PC-3 (cell line): ENCODE data around the gene SEMA5A. TPM values are rescaled to one million over a fixed set of nuclear protein-coding genes. Genes with fewer than 3 reads are reported as not detected.

Experiments used
- ATAC-seq: fragments of 200-7000 bp; cut with Tn5 transposase; 2 replicates; pipeline ENCODE4 v1.9.1; 2020; ENCODE audit warnings: mild to moderate bottlenecking, moderate library complexity
- BruUV-seq: library from RNA; stranded (reverse); fragments of 400-500 nt; replicated peaks from 2 replicates; lab custom pipeline; 2021; lab: Mats Ljungman, UMichigan
- CTCF ChIA-PET: fragments of 300-600 bp; sonication (Branson Sonifier 250); formaldehyde crosslinking; loops from one replicate; lab custom pipeline; 2022; ENCODE audit warnings: antibody characterized with exemption; lab: Charles Lee
- POLR2A ChIA-PET: fragments of 300-600 bp; sonication (Branson Sonifier 250); formaldehyde crosslinking; loops from one replicate; lab custom pipeline; 2022; ENCODE audit warnings: antibody characterized with exemption; ENCODE audit not compliant: unreplicated experiment; lab: Charles Lee
- DNase-seq: peaks from one replicate; pipeline ENCODE4 v3.0.0-alpha.2; 2015
- H2AFZ ChIP-seq: fragments of 300-600 bp; sonication (generic); 2 replicates; pipeline ENCODE4 v1.6.0; 2016; ENCODE audit warnings: antibody characterized with exemption, low read length
- H3F3A ChIP-seq: fragments of 300-600 bp; sonication (generic); one replicate; pipeline ENCODE4 v1.6.0; 2017; ENCODE audit warnings: antibody characterized with exemption, low read length, control low read depth, mild to moderate bottlenecking; ENCODE audit not compliant: unreplicated experiment
- H3K27ac ChIP-seq: fragments of 300-600 bp; sonication (generic); 2 replicates; pipeline ENCODE4 v1.5.1; 2016; ENCODE audit warnings: mild to moderate bottlenecking, low read length
- H3K27me3 ChIP-seq: fragments of 300-600 bp; sonication (generic); 2 replicates; pipeline ENCODE4 v1.6.1; 2016; ENCODE audit warnings: low read length, mixed read lengths
- H3K36me3 ChIP-seq: fragments of 300-600 bp; sonication (generic); 2 replicates; pipeline ENCODE4 v1.6.1; 2016; ENCODE audit warnings: low read depth, mixed run types, low read length, mixed read lengths
- H3K4me1 ChIP-seq: fragments of 300-600 bp; sonication (generic); 2 replicates; pipeline ENCODE4 v1.5.1; 2016; ENCODE audit warnings: low read length; ENCODE audit not compliant: insufficient read depth
- H3K4me2 ChIP-seq: fragments of 300-600 bp; sonication (generic); 2 replicates; pipeline ENCODE4 v1.6.0; 2016; ENCODE audit warnings: low read length
- H3K4me3 ChIP-seq: fragments of 300-600 bp; sonication (generic); 2 replicates; pipeline ENCODE4 v1.5.1; 2016; ENCODE audit warnings: mild to moderate bottlenecking, low read length, mixed read lengths
- H3K79me2 ChIP-seq: fragments of 300-600 bp; sonication (generic); 2 replicates; pipeline ENCODE4 v1.6.1; 2017; ENCODE audit warnings: low read length, mixed read lengths
- H3K9ac ChIP-seq: fragments of 300-600 bp; sonication (generic); 2 replicates; pipeline ENCODE4 v1.6.0; 2016; ENCODE audit warnings: mild to moderate bottlenecking, low read length
- H3K9me2 ChIP-seq: fragments of 300-600 bp; sonication (generic); replicated peaks from 2 replicates; pipeline ENCODE4 v1.6.1; 2016; ENCODE audit warnings: mixed run types, low read length, mixed read lengths
- H3K9me3 ChIP-seq: fragments of 300-600 bp; sonication (generic); 2 replicates; pipeline ENCODE4 v1.6.1; 2016; ENCODE audit warnings: low read length, mixed read lengths
- H4K20me1 ChIP-seq: fragments of 300-600 bp; sonication (generic); 2 replicates; pipeline ENCODE4 v1.6.1; 2016; ENCODE audit warnings: low read length, mixed read lengths
- CTCF ChIP-seq: fragments of 300-600 bp; sonication (generic); conservative IDR thresholded peaks from 2 replicates; pipeline ENCODE4 v1.5.1; 2017; ENCODE audit warnings: antibody characterized with exemption, low read depth, mild to moderate bottlenecking, low read length
- EZH2 ChIP-seq: fragments of 300-600 bp; sonication (generic); IDR thresholded peaks from one replicate; pipeline ENCODE4 v1.6.1; 2017; ENCODE audit warnings: antibody characterized with exemption, mild to moderate bottlenecking, low read length; ENCODE audit not compliant: unreplicated experiment
- EZH2phosphoT487 ChIP-seq: fragments of 300-600 bp; sonication (generic); IDR thresholded peaks from 2 replicates; pipeline ENCODE4 v1.6.1; 2018; ENCODE audit warnings: mild to moderate bottlenecking, antibody characterized with exemption, low read length, borderline replicate concordance
- intact Hi-C: fragments of 100-400 bp; cut with micrococcal nuclease; formaldehyde crosslinking; loops from 2 replicates; pipeline ENCODE4 v1.9.0; 2023
- total RNA-seq: library from RNA; depleted of rRNA; stranded (reverse); fragments of >200 nt; gene quantifications from 2 replicates; pipeline ENCODE4 v1.2.3, GENCODE V29; 2014

The SEMA5A gene
- total RNA-seq, 1 experiment from 2014 or later = 4.4 TPM

DNA sequence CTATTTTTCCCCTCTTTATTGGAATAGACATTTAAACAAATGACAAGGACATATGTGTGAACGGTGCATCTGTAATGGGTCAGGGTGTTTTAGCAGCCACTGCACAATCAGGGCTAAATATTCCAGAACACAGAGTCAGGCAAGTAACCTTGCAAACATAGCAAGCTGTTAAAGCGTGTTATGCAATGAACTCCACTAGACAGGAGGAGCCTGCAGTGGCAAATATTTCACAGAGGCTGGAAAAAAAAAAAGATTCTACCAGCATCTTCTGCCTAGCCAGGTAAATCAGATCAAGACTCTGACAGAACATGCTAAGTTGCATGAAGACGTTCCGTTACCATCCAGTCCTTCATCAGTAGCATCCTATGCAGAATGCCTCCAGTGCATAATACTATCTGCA lies 171.8 kb downstream of the SEMA5A start:
- POLR2A ChIA-PET = no interaction called here
- intact Hi-C loops = loop anchor here (10.0 kb wide), 1 partner anchor 519 kb away; no protein-coding TSS in a partner anchor
- BruUV-seq = no TSS peak

DNA sequence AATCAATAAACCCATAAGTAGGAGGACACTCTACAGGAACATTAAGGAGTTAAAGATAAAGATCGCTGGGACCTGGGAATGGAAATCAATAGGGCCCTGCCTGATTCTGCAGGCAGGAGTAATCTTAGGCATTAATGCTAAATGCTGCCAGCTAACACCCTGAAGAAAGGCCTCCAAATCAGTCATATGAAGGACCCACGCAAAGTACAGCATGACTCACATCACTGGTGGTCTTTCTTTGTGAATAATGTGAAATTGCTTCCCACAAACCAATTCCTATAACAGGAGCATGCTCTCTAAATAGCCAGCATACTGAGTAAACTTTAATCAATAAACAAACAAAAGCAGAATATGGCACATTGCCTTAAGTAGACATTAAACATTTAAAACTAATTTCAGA lies 172.3 kb downstream of the SEMA5A start:
- Histone ChIP-seq H3K79me2 (no peaks in the 10 kb centered on the region), H3K27ac (no peak overlapping the region), H3K4me3 (no peak overlapping the region), H3K36me3 (0 out of 2 replicates have a peak, but pooled peaks cover 2% of the 10 kb centered on the region), H3F3A (peaks cover 4% of the 10 kb centered on the region), H3K27me3 (no peaks in the 10 kb centered on the region), H3K4me2 (0 out of 2 replicates have a peak overlapping the region, but pooled peaks have one; percentile 5), H3K9ac (no peak overlapping the region), H3K4me1 (peaks cover 54% of the 10 kb centered on the region), H2AFZ (no peak overlapping the region), H3K9me3 (no peaks in the 10 kb centered on the region), H3K9me2 (no peaks in the 10 kb centered on the region), H4K20me1 (no peaks in the 10 kb centered on the region)
- CTCF ChIA-PET = interaction anchor here (0.7 kb wide), 1 partner anchor 174 kb away, joined by 3 read pairs; no protein-coding TSS in a partner anchor
- no peak; the same call in 1 of the 2 replicates for ATAC-seq
- peak; percentile 39 for DNase-seq
- intact Hi-C loops = loop anchor here (10.0 kb wide), 1 partner anchor 519 kb away; no protein-coding TSS in a partner anchor
- no TSS peak for BruUV-seq
- POLR2A ChIA-PET = no interaction called here
- TF ChIP-seq EZH2phosphoT487 = no peak
- no peak for TF ChIP-seq CTCF
- TF ChIP-seq EZH2 = no peak

More for the DNA sequence above, 171.8 kb downstream of the SEMA5A start:
- H3K4me3 ChIP-seq = no peak overlapping the region
- H3K27me3 ChIP-seq = no peaks in the 10 kb centered on the region
- no peak overlapping the region for H3K27ac ChIP-seq
- CTCF ChIA-PET = interaction anchor here (0.7 kb wide), 1 partner anchor 174 kb away, joined by 3 read pairs; no protein-coding TSS in a partner anchor
- ATAC-seq (no peak; the same call in 1 of the 2 replicates), DNase-seq (no peak)
- H3F3A ChIP-seq = peaks cover 4% of the 10 kb centered on the region
- 0 out of 2 replicates have a peak overlapping the region, but pooled peaks have one; percentile 5 for H3K4me2 ChIP-seq
- no peak overlapping the region for H3K9ac ChIP-seq
- no peaks in the 10 kb centered on the region for H4K20me1 ChIP-seq
- H3K9me2 ChIP-seq = no peaks in the 10 kb centered on the region
- H3K79me2 ChIP-seq = no peaks in the 10 kb centered on the region
- H3K9me3 ChIP-seq = no peaks in the 10 kb centered on the region
- 0 out of 2 replicates have a peak, but pooled peaks cover 2% of the 10 kb centered on the region for H3K36me3 ChIP-seq
- H2AFZ ChIP-seq = no peak overlapping the region
- no peak for TF ChIP-seq EZH2
- peaks cover 58% of the 10 kb centered on the region for H3K4me1 ChIP-seq

DNA sequence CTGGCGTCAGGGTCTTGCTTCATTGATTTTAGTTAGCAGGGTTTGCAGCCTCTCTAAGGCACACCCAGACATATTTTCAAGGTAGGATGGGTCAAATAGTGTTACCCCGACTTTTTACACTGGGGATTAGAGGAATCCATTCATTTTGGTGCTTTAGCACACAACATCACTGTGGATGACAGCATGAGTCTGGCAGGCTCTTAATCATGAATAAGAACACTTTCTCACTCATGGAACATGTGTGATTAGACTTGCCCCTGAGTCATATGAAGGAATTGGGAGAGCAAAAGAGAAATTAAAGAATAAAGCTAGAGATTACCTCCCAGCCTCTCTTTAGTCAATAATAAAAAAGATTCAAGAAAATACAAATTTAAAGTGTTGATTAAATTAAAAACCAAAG lies 175.6 kb downstream of the SEMA5A start:
- H3K27ac ChIP-seq = no peak overlapping the region
- no peaks in the 10 kb centered on the region for H3K79me2 ChIP-seq
- no peak for ATAC-seq
- H3K27me3 ChIP-seq = no peaks in the 10 kb centered on the region
- H3K9me3 ChIP-seq = no peaks in the 10 kb centered on the region
- H3K36me3 ChIP-seq = 0 out of 2 replicates have a peak, but pooled peaks cover 2% of the 10 kb centered on the region
- no peak overlapping the region for H2AFZ ChIP-seq
- ChIA-PET POLR2A (no interaction called here), CTCF (no interaction called here)
- no peak overlapping the region for H3K9ac ChIP-seq
- no peaks in the 10 kb centered on the region for H3F3A ChIP-seq
- DNase-seq = no peak
- H3K4me3 ChIP-seq = no peak overlapping the region
- intact Hi-C loops = loop anchor here (10.0 kb wide), 1 partner anchor 515 kb away; no protein-coding TSS in a partner anchor
- TF ChIP-seq CTCF (no peak), EZH2 (no peak), EZH2phosphoT487 (no peak)
- no TSS peak for BruUV-seq
- no peak overlapping the region for H3K4me2 ChIP-seq
- no peaks in the 10 kb centered on the region for H3K9me2 ChIP-seq
- H4K20me1 ChIP-seq = no peaks in the 10 kb centered on the region
- peaks cover 22% of the 10 kb centered on the region for H3K4me1 ChIP-seq
